Stimulated activated CD8-positive, alpha-beta memory T cell treated with anti-CD3 and anti-CD28 coated beads, Interleukin-15, amount 100 ng/mL, for 48 hours (primary cell): ENCODE results near the gene RAB3GAP2.
A peak's percentile ranks its signal among the peaks of the same experiment; 100 is the strongest.
"Not testable (repeated sequence)": the region's sequence is repeated elsewhere in the genome, so short reads cannot be mapped to it uniquely, and the experiment has no call there.

Source experiments
- DNase-seq, 2 donors: peaks; one replicate each; pipeline ENCODE4 v3.0.0-alpha.2; 2020; ENCODE audit warnings: low read depth in 2 of 2

Gene RAB3GAP2, protein sequence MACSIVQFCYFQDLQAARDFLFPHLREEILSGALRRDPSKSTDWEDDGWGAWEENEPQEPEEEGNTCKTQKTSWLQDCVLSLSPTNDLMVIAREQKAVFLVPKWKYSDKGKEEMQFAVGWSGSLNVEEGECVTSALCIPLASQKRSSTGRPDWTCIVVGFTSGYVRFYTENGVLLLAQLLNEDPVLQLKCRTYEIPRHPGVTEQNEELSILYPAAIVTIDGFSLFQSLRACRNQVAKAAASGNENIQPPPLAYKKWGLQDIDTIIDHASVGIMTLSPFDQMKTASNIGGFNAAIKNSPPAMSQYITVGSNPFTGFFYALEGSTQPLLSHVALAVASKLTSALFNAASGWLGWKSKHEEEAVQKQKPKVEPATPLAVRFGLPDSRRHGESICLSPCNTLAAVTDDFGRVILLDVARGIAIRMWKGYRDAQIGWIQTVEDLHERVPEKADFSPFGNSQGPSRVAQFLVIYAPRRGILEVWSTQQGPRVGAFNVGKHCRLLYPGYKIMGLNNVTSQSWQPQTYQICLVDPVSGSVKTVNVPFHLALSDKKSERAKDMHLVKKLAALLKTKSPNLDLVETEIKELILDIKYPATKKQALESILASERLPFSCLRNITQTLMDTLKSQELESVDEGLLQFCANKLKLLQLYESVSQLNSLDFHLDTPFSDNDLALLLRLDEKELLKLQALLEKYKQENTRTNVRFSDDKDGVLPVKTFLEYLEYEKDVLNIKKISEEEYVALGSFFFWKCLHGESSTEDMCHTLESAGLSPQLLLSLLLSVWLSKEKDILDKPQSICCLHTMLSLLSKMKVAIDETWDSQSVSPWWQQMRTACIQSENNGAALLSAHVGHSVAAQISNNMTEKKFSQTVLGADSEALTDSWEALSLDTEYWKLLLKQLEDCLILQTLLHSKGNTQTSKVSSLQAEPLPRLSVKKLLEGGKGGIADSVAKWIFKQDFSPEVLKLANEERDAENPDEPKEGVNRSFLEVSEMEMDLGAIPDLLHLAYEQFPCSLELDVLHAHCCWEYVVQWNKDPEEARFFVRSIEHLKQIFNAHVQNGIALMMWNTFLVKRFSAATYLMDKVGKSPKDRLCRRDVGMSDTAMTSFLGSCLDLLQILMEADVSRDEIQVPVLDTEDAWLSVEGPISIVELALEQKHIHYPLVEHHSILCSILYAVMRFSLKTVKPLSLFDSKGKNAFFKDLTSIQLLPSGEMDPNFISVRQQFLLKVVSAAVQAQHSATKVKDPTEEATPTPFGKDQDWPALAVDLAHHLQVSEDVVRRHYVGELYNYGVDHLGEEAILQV (N-terminal part only)

DNA sequence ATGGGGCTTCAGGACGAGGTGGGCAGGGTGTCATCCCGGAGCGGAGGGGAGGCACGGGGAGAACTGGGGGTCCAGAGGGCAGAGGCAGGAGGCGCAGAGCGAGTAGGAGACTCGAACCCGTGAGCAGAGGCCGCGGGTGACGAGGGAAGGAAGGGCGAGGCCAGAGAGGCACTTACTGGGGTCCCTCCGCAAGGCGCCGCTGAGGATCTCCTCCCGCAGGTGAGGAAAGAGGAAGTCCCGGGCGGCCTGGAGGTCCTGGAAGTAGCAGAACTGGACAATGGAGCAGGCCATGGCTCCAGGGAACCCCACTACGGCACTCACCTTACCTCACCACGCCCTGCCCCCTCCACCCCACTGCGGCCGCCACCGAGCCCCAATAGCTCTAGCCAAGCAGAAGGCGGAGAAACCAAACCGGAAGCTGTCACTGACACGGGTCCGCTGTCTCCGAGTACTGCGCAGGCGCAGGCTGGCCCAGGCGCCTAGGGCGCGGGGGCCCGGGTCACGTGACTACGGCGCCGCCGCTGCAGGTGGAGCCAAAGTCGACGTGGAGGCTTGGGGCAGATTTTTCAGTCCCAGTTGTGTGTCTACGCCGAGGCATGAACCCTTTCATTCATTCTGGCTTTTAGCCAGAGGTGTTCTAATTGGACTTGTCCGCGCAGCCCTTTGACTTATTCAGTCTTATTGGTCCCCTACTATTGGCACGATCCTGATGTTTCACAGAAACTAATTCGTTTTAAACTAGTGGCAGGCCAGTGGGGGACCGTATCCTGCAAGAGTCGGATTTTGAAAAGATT is at the start of gene RAB3GAP2:
Gene RAB3GAP2, minus strand, starts transcription at position 407 of the 794 bp plus-strand sequence. Its CDS starts 116 bp downstream, at position 291.
- peak; percentile 94 to 95 for DNase-seq

DNA sequence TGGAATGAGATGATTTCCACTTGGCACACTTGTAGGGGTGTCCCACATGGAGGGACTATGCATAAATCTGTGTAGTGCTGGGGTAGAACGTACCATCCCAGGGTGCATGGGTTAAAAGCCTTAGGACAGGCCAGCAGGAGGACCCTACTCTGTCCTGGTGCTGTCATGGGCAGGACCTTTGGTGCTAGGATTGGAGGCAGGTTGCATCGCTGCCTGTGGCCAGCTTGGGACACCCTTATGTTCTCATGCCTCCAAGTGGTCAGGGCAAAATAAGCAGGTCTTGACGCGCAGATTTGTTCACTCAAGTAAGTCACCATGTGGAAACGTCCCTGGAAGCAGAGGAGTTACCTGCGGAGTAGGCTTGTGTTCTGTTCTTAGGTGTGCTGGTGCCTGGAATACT is 49.5 kb upstream of the RAB3GAP2 start:
- DNase-seq: no peak

GRCh38 chr1:220320709-220321108 is 48.5 kb upstream of the RAB3GAP2 start:
- no peak for DNase-seq

DNA sequence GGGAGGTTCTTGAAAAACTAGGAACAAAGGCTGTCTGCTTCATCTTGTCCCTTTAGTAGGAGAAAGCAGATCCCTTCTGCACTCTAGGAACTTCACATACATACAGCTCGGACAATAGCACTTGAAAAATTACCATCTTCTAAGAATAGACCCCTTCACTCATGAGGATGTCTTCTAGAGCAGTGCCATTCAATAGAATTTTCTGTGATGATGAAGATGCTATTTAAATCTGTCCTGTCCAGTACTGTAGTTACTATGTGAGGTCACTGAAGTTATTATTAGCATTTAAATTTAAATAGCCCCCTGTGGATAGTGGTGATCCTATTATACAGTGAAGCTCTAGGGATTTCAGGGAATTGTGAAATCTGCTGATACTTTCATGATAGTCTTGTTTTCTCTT is 46.4 kb upstream of the RAB3GAP2 start:
- no peak for DNase-seq

DNA sequence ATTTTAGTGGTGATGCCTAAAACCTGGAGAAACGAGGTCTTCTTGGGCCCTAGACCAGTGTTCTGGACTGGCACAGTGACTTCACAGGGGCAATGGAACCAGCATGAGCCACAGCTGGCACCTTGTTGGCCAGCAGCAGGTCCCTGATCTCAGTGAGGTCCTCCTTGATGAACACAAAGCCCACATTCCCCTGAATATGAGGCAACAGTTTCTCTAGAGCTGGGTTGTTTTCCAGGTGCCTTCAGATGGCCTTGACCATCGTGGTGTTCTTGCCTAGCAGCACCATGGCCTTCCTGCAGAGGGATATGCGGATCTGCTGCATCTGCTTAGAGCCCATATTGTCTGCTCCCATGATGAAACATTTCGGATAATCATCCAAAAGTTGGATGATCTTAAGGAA is 44.9 kb upstream of the RAB3GAP2 start:
- no peak for DNase-seq

- DNase-seq: no peak
Measured at GRCh38 chr1:220316305-220316704, 44.1 kb upstream of the RAB3GAP2 start.

- no peak for DNase-seq
Measured at GRCh38 chr1:220315070-220315839, 43.0 kb upstream of the RAB3GAP2 start.

GRCh38 chr1:220313576-220313975 is 41.3 kb upstream of the RAB3GAP2 start:
- no peak for DNase-seq

GRCh38 chr1:220310147-220310546 is 37.9 kb upstream of the RAB3GAP2 start:
- not testable (repeated sequence) for DNase-seq

- DNase-seq: no peak
Measured at GRCh38 chr1:220307607-220308006, 35.4 kb upstream of the RAB3GAP2 start.

- DNase-seq: no peak
Measured at GRCh38 chr1:220306339-220306738, 34.1 kb upstream of the RAB3GAP2 start.

GRCh38 chr1:220303871-220304270 is 31.6 kb upstream of the RAB3GAP2 start:
- no peak for DNase-seq

- DNase-seq: no peak
Measured at GRCh38 chr1:220301630-220302029, 29.4 kb upstream of the RAB3GAP2 start.

GRCh38 chr1:220300442-220301121 is 28.3 kb upstream of the RAB3GAP2 start:
- no peak for DNase-seq

DNA sequence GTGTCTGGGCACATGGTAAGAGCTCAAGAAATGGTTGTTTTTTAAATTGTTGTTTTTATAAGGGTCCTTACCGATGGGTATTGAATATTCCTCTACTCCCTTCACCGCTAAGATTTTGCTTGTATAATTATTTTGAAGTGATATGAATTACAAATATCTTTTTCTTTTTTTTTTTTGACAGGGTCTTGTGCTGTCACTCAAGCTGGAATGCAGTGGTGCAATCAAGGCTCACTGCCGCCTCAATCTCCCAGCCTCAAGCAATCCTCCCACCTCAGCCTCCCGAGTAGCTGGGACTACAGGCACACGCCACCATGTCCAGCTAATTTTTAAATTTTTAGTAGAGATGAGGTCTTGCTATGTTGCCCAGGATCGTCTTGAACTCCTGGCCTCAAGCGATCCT is 27.1 kb upstream of the RAB3GAP2 start:
- DNase-seq: no peak

GRCh38 chr1:220298470-220299205 is 26.4 kb upstream of the RAB3GAP2 start:
- no peak for DNase-seq

- DNase-seq: no peak
Measured at GRCh38 chr1:220296981-220297380, 24.7 kb upstream of the RAB3GAP2 start.

DNA sequence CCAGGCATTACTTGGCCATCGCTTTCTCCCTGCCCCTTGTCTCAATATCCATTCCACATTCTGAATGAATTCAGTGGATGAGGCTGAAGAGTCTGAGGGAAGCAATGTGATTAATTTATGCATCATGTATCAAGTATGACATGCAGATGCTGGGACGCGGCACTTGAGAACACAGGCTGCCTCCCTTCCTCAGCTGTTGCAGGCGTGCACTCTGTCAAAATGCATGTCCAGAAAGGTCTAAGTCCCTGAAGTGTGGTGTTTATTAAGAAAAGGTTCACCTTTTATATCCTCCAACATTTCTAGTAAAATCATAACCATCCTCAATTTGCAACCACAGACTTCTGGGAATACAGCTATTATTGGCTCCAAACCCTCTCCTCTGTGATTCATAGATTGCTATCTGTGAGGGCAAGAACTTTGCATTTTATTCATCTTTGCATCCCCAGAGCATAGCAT is 22.6 kb upstream of the RAB3GAP2 start:
- no peak for DNase-seq

DNA sequence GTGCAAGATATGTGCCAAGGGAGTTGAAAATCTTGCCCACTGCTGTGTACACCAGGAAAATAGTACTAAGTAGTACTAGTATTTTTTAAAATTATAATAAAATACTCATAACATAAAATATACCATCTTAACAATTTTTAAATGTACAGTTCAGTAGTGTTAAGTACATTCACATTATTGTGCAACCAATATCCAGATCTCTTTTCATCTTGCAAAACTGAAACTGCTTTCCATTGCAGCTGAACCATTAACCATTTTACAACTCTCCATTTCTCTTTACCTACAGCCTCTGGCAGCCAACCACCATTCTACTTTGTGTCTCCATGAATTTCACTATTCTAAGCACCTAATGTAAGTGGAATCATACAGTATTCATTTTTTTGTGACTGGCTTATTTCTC is 19.3 kb upstream of the RAB3GAP2 start:
- no peak for DNase-seq
